GM18951 (cell line): Measurements from ENCODE around the gene NDUFS7.

Experiments
- POLR2A ChIP-seq: IDR thresholded peaks from 4 replicates; pipeline ENCODE4 v1.6.1; 2011; ENCODE audit warnings: mild to moderate bottlenecking; ENCODE audit not compliant: insufficient read length, insufficient read depth; ENCODE audit errors: extremely low read depth
- in situ Hi-C: fragments of 300-500 bp; cut with MboI; formaldehyde crosslinking; loops from one replicate; pipeline ENCODE4 v1.12.0; 2022; ENCODE audit warnings: low sequenced_read_pairs, mixed read lengths, inconsistent platforms; ENCODE audit not compliant: unreplicated experiment

Gene NDUFS7

GRCh38 chr19:1408300-1409203 lies 24.8 kb downstream of the NDUFS7 start:
- in situ Hi-C loops: no loop called here
- no peak for TF ChIP-seq POLR2A

- TF ChIP-seq POLR2A: no peak
- in situ Hi-C loops: no loop called here
Measured at GRCh38 chr19:1409204-1410005, 25.7 kb downstream of the NDUFS7 start.

- in situ Hi-C loops: no loop called here
- TF ChIP-seq POLR2A: no peak
Measured at GRCh38 chr19:1410136-1410786, 26.6 kb downstream of the NDUFS7 start.

GRCh38 chr19:1410789-1411188 lies 27.1 kb downstream of the NDUFS7 start:
- no peak for TF ChIP-seq POLR2A
- in situ Hi-C loops: no loop called here

- in situ Hi-C loops: no loop called here
Measured at GRCh38 chr19:1411255-1412191, 27.8 kb downstream of the NDUFS7 start.

GRCh38 chr19:1412323-1412923 lies 28.7 kb downstream of the NDUFS7 start:
- TF ChIP-seq POLR2A: no peak
- in situ Hi-C loops: no loop called here

More at GRCh38 chr19:1411255-1412191, 27.8 kb downstream of the NDUFS7 start:
- no peak for TF ChIP-seq POLR2A

- in situ Hi-C loops: no loop called here
- TF ChIP-seq POLR2A: no peak
Measured at GRCh38 chr19:1412995-1413800, 29.5 kb downstream of the NDUFS7 start.

GRCh38 chr19:1416014-1416841 lies 32.5 kb downstream of the NDUFS7 start:
- in situ Hi-C loops: no loop called here
- no peak for TF ChIP-seq POLR2A

GRCh38 chr19:1417145-1417544 lies 33.4 kb downstream of the NDUFS7 start:
- TF ChIP-seq POLR2A: no peak
- in situ Hi-C loops: no loop called here

GRCh38 chr19:1417681-1418495 lies 34.2 kb downstream of the NDUFS7 start:
- in situ Hi-C loops: no loop called here
- TF ChIP-seq POLR2A: no peak
